Hepatocyte (in vitro differentiated cells): ENCODE measurements around the gene SMIM41. TPM values are rescaled to one million over a fixed set of nuclear protein-coding genes. Genes with fewer than 3 reads are reported as not detected.

Experiments used
- DNase-seq: peaks from one replicate; pipeline ENCODE4 v3.0.0-alpha.2; 2016; ENCODE audit warnings: low spot score
- H2AFZ ChIP-seq: fragments of 200-600 bp; sonication (generic); 2 replicates; pipeline ENCODE4 v1.6.0; 2016; ENCODE audit warnings: antibody characterized with exemption, mild to moderate bottlenecking
- H3K27ac ChIP-seq: fragments of 200-600 bp; sonication (generic); 2 replicates; pipeline ENCODE4 v1.5.1; 2016; ENCODE audit warnings: mild to moderate bottlenecking
- H3K27me3 ChIP-seq: fragments of 200-600 bp; sonication (generic); 2 replicates; pipeline ENCODE4 v1.6.1; 2016
- H3K36me3 ChIP-seq: fragments of 200-600 bp; sonication (generic); replicated peaks from 2 replicates; pipeline ENCODE4 v1.5.1; 2016; ENCODE audit warnings: low read depth; ENCODE audit not compliant: insufficient read depth
- H3K4me1 ChIP-seq: fragments of 200-600 bp; sonication (generic); 2 replicates; pipeline ENCODE4 v1.5.1; 2016; ENCODE audit warnings: mild to moderate bottlenecking, moderate library complexity; ENCODE audit not compliant: insufficient read depth
- H3K4me2 ChIP-seq: fragments of 200-600 bp; sonication (generic); 2 replicates; pipeline ENCODE4 v1.6.0; 2016
- H3K4me3 ChIP-seq: fragments of 200-600 bp; sonication (generic); 2 replicates; pipeline ENCODE4 v1.5.1; 2016; ENCODE audit warnings: mild to moderate bottlenecking
- H3K79me2 ChIP-seq: fragments of 200-600 bp; sonication (generic); 2 replicates; pipeline ENCODE4 v1.6.0; 2017; ENCODE audit warnings: mild to moderate bottlenecking
- H3K9me2 ChIP-seq: fragments of 200-600 bp; sonication (generic); replicated peaks from 2 replicates; pipeline ENCODE4 v1.6.0; 2017; ENCODE audit warnings: mild to moderate bottlenecking; ENCODE audit not compliant: insufficient read depth
- H3K9me3 ChIP-seq: fragments of 200-600 bp; sonication (generic); 2 replicates; pipeline ENCODE4 v1.5.1; 2016; ENCODE audit warnings: low read depth, mild to moderate bottlenecking
- H4K20me1 ChIP-seq: fragments of 200-600 bp; sonication (generic); 2 replicates; pipeline ENCODE4 v1.6.0; 2016; ENCODE audit warnings: mild to moderate bottlenecking; ENCODE audit not compliant: insufficient read depth, poor library complexity, severe bottlenecking
- CTCF ChIP-seq: fragments of 200-600 bp; sonication (generic); IDR thresholded peaks from 2 replicates; pipeline ENCODE4 v1.5.1; 2016; ENCODE audit warnings: antibody characterized with exemption, mild to moderate bottlenecking; ENCODE audit not compliant: poor library complexity
- EZH2 ChIP-seq: fragments of 200-600 bp; sonication (generic); IDR thresholded peaks from 2 replicates; pipeline ENCODE4 v1.6.1; 2016; ENCODE audit warnings: antibody characterized with exemption, mild to moderate bottlenecking, borderline replicate concordance
- EZH2phosphoT487 ChIP-seq: fragments of 200-600 bp; sonication (generic); IDR thresholded peaks from one replicate; pipeline ENCODE4 v1.6.1; 2018; ENCODE audit warnings: antibody characterized with exemption, mild to moderate bottlenecking, low read depth, moderate library complexity; ENCODE audit not compliant: unreplicated experiment, severe bottlenecking
- WGBS: methylation state at CpG from one replicate; pipeline ENCODE4 v1.1.6; 2016; ENCODE audit warnings: low lambda C conversion rate; ENCODE audit errors: missing lambda C conversion rate; 5-methylcytosine and 5-hydroxymethylcytosine counted together
- polyA plus RNA-seq: library from polyadenylated mRNA; unstranded; fragments of >200 nt; fragmentation: Nextera tagmentation; extraction: Ambion mirVana; gene quantifications from 2 replicates; pipeline ENCODE4 v1.2.1, GENCODE V29; 2016
- total RNA-seq: library from RNA; depleted of rRNA; stranded (reverse); fragments of >200 nt; gene quantifications from 2 replicates; pipeline ENCODE4 v1.2.3, GENCODE V29; 2014

SMIM41 gene
- total and polyA plus RNA-seq, 2 experiments from 2014 or later: not detected

DNA sequence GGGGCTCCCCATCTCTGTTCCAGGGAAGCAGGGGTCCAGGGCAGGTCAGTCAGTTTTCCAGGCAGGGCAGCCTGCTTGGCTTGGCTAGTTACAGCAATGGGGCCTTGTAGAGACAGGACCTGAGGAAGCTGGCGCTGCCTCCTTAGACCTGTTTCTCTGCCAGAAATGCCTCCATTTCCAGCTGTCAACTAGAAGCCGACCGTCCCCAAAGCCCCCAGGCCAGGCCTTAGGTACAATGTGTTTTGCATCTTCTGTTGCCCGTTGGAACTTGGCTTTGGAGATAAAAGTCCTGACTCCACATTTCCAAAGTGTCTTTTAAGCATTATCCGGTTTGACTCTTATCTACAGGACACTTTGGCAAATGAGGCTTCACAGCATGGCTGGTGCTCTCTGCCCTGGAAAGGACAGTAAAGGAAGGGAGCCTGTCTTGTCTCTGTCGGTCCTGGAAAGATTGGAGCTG, 69.7 kb downstream of the SMIM41 start:
- H3K79me2 ChIP-seq: no peaks in the 10 kb centered on the region
- no peaks in the 10 kb centered on the region for H3K9me3 ChIP-seq
- H3K4me2 ChIP-seq: no peak overlapping the region
- H2AFZ ChIP-seq: no peak overlapping the region
- H4K20me1 ChIP-seq: no peaks in the 10 kb centered on the region
- no peaks in the 10 kb centered on the region for H3K9me2 ChIP-seq
- no peak for DNase-seq
- no peak overlapping the region for H3K4me3 ChIP-seq
- H3K36me3 ChIP-seq: no peaks in the 10 kb centered on the region
- H3K27me3 ChIP-seq: no peaks in the 10 kb centered on the region
- peaks cover 52% of the 10 kb centered on the region for H3K4me1 ChIP-seq
- peak overlapping the region; percentile 95 for H3K27ac ChIP-seq
- TF ChIP-seq EZH2 (no peak), CTCF (no peak), EZH2phosphoT487 (no peak)
- WGBS: 51% methylated on average over 6 of the region's 6 CpGs

DNA sequence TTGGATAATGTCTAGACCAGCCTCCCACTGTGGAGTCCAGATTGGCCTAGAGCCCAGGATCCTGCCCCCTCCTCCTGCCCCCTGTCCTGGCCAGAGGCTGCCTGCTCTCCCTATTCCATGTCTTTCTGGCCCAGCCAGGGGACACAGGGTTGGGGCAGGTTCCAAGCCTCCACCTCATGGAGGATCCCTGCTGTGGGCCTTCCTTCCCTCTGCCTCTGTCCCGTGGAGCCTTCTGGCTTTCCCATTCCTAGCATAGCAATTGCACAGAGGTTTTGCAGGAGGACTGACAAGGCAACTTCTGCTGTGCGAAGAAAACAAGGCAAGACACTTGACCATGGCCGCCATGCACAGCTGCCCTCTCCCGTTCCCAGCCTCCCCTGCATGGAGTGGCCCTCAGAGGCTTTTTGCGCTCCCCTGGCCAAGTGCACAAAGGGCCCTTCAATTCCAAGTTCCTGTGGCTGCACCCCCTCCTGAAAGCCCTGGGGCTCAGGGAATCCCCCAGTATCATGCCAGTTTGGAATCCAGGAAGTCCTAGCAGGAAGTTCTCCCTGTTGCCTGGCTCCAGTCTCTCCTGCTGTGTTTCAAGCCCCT, 70.2 kb downstream of the SMIM41 start:
- Histone ChIP-seq H3K4me2 (no peak overlapping the region), H3K27me3 (no peaks in the 10 kb centered on the region), H3K79me2 (no peaks in the 10 kb centered on the region), H3K9me2 (no peaks in the 10 kb centered on the region), H3K27ac (peak overlapping the region; percentile 95), H4K20me1 (no peaks in the 10 kb centered on the region), H3K9me3 (no peaks in the 10 kb centered on the region), H2AFZ (no peak overlapping the region), H3K4me1 (peaks cover 52% of the 10 kb centered on the region), H3K36me3 (no peaks in the 10 kb centered on the region), H3K4me3 (no peak overlapping the region)
- TF ChIP-seq CTCF: no peak
- TF ChIP-seq EZH2phosphoT487: no peak
- no peak for TF ChIP-seq EZH2
- no peak for DNase-seq
- WGBS: 86% methylated on average over 5 of the region's 5 CpGs

GRCh38 chr12:52151153-52151836, 71.8 kb downstream of the SMIM41 start:
- H3K27me3 ChIP-seq: no peaks in the 10 kb centered on the region
- DNase-seq: no peak
- 91% methylated on average over 10 of the region's 10 CpGs for WGBS
- no peaks in the 10 kb centered on the region for H3K36me3 ChIP-seq
- H3K9me2 ChIP-seq: no peaks in the 10 kb centered on the region
- no peak overlapping the region for H3K4me3 ChIP-seq
- H3K79me2 ChIP-seq: no peaks in the 10 kb centered on the region
- no peak overlapping the region for H3K27ac ChIP-seq
- H3K9me3 ChIP-seq: no peaks in the 10 kb centered on the region
- H4K20me1 ChIP-seq: no peaks in the 10 kb centered on the region
- H2AFZ ChIP-seq: no peak overlapping the region
- no peak for TF ChIP-seq EZH2
- no peak for TF ChIP-seq EZH2phosphoT487
- no peak for TF ChIP-seq CTCF
- H3K4me2 ChIP-seq: no peak overlapping the region
- peaks cover 49% of the 10 kb centered on the region for H3K4me1 ChIP-seq
